ENCODE measurements around the gene NRP1.
"Not testable (repeated sequence)": the region's sequence is repeated elsewhere in the genome, so short reads cannot be mapped to it uniquely, and the experiment has no call there.

NRP1 gene

DNA sequence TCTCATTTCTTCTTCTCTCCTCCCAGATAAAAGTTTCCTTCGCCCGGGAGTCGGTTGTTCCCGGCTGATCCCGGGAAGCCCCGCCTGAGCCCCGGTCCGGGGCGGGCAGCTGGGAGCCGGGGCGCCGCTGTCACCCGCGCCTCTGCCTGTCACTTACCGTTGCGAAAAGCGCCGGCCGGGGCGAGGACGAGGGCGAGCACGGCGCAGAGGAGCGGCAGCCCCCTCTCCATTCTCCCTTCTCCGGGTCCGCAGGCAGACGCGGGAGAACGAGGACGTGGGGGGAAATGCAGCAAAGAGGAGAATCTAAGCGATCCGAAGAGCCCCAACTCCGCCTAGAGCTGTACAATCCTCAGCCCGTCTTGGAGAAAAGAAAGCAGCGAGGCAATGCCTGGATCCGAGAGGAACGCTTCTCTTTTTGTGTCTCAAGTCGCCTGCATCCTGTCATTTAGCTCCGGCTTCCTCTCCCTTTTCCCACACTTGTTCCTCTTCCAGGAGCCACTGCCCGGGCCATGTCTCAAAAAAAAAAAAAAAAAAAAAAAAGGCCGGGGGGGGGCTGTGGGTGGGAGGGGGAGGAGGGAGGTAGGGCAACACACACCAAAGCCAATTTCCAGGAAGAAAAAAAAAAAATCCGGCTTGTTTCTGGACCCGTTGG lies at the start of gene NRP1:
TSS of gene NRP1 (minus strand) at position 515 of the 652 bp plus-strand sequence. CDS start at position 230, 285 bp downstream.
- FAIRE-seq, result no peak

GRCh38 chr10:33384201-33384600 lies 49.7 kb upstream of the NRP1 start:
- FAIRE-seq, result not testable (repeated sequence)

DNA sequence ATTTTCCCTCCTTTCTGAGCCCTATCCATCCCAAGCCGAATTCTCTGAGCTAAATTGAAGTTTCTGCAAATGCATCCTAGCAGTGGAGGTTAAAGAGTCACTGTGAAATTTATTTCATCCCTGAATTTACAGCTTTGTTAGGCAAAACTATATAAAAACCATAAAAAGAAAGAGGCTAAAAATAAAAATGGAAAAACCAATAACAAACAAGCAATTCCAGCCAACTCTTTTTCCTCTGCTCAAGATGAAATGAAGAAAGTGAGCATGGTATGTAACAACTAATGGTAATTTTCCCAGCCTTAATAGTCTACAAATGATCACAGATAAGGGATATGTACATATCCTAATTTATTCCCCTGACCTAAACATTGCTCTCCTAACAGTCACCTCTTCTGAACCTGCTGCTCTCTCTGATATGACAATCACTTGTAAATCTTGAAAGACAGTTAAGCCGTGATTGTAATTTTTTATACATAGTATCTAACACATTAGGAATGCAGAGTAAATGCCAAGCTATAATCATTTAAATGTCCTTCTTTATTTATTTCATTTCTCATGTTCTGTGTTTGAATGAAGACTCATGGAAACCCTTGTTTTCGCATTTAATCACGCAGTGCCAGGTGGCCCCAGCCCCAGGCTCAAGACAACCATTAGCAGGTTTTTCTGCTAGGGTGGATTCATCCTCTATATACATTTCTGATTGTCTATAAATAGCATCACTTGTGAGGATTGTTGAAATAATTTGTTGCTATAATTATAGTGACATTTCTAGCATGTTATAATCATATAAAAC lies 48.6 kb upstream of the NRP1 start:
- no peak for FAIRE-seq

DNA sequence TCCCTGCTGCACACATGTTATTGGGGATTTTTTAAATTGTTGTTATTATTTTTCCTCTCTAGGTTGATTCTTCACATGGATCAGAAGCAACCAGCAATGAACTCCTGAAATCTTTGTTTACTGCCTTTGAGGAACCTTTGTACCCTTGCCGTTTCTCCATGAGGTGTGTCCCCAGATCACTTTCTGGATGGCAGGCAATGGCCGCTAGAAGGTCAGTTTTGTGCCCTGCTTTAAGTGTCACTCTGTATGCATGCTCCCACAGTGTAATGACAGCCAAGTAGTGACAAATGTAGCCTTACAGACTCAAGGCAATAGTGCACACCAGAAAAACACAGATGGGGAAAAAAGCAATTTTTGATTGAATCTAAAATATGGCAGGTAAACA lies 47.7 kb upstream of the NRP1 start:
- FAIRE-seq, result no peak

- FAIRE-seq, result no peak
Measured at GRCh38 chr10:33381451-33382215, 47.2 kb upstream of the NRP1 start.

DNA sequence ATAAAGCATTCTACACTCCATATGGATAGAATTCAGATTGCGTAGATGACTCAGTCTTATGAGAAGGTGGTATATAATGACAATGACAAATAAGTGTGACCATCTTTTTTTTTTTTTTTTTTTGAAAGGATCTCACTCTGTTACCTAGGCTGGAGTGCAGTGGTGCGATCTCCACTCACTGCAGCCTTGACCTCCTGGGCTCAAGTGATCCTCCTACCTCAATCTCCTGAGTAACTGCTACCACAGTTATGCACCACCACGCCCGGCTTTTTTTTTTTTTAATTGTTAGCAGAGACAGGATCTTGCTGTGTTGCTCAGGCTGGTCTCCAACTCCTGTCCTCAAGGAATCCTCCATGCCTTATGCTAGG lies 43.2 kb upstream of the NRP1 start:
- FAIRE-seq, result no peak

- FAIRE-seq, result no peak
Measured at GRCh38 chr10:33376976-33377657, 42.6 kb upstream of the NRP1 start.

DNA sequence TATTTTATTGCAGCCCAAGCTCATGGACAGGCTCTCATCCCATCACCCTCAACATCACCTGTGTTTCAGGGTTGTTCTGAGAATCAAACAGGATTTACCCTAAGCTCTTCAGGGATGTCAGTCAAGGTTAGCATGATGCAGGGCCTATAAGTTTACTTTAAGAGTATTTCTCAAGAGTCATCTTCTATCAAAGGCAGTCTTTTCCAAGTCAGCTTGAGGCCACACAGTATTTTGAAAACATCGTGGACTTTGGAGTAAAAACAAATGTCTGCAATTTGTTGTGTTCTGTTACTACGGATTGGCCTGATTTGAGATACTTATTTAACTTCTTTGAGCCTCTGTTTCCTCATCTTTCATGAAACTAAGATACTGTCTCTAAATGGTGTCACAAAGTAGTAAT lies 42.0 kb upstream of the NRP1 start:
- no peak for FAIRE-seq

DNA sequence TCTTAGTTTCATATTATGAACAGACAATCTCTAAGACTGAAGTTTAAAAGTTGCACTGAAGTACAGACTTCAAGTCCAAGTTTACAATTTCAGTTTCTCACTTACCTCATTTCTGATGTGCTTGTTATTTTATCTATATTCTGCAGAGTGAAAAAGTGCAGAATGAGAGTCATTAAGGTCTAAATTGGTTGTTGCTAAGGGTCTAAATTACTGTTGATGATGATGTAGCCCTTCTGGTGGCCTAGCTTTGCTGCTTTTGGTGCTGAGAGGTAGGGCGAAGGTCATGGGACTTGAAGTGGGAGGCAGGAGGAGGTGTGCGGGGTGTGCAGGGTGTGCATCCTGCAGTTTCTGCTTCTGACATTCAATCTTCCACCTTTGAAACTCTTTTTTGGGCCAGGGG lies 38.8 kb upstream of the NRP1 start:
- no peak for FAIRE-seq

- FAIRE-seq, result no peak
Measured at GRCh38 chr10:33371234-33371633, 36.8 kb upstream of the NRP1 start.

DNA sequence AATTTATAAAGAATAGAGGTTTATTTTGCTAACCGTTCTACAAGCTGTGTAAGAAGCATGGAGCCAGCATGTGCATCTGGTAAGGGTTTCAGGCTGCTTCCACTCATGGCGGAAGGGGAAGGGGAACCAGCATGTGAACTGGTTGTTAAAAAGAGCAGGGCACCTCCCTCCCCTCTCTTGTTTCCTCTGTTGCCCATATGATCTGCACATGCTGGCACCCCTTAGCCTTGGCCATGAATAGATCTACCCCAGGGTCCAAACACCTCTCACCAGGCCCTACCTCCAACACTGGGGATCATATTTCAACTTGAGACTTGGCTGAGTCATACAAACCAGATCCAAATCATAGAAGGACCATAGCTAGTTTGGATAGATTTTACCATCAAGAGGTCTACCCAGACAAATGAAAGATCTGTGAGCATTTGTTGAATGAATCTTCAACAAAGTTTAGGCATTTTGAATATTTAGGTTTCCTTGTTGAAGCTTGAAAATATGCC lies 36.0 kb upstream of the NRP1 start:
- no peak for FAIRE-seq

DNA sequence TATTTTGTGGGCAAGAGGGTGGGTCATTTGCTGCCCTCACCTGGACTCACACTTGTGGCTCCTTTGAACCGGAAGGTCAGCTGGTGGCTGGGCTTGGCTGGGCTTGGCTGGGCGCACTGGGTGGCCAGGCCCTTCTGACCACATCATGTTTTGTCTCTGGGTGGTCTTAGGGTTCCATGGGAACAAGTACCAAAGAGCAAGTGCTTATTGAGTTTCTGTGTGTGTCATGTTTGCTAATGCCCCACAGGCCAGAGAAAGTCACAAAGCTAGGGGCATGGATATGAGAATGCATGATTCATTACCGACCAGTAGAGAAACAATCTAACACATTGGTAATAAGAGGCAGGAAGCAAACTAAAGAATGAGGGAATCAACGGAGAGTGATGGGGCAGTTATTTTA lies 33.6 kb upstream of the NRP1 start:
- FAIRE-seq, result no peak

DNA sequence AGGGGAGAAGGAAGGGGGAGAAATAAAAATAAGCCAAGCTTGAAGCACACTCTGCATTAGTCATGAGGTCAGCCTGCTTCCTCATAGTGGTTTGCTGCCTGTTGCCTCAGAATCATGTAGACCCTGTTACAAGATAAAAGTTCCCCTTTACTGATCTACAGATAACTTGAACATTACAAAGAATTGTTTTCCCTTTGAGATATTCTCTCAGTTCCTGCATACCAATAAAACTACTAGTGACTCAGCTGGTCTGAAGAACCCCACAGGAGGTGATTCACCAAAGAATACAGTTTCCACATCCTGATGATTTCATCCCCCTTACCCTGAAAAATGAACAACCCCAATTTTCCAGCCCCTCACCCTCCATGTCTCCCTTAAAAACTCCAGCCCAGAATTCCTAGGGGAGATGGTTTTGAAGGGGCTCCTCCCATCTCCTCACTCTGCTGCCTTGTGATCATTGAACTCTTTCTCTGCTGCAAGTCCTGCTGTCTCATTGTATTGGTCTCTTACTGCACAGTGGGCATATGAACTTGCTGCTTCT lies 31.5 kb upstream of the NRP1 start:
- no peak for FAIRE-seq

DNA sequence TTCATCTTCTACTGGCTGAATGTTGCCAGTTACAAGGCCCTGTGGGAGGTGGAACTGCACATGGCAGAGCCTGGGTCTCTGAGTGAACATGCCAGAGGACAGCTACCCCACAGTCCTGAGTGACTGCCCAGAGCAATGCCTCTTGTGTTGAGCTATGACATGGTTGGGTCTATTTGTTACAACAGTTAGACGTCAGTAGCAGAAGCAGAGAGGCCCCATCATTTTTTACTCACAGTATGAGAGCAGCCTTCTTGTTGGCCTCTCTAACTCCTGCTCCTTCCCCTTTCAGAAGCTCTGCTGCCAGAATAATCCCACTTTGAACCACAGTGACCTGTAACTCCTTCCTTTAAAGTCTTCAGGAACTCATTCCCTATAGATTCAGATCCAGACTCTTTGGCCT lies 30.8 kb upstream of the NRP1 start:
- FAIRE-seq, result no peak

DNA sequence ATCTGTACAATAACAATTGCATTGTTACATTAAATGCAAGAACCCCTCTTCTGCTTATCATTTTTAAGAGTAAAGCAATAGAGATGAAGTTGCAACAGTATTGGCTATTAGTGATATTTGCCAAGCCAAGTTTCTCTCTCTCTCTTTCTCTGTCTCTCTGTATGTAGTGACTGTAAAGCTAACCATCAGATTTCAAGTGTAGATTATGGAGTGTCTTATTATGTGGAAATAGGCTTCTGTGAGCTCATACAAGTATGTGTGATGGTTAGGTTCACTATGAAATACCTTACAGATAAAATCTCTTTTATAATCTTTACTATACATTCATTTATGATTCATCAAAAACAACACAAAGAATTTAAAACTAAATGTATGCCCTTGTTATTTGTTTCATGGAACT lies 28.6 kb upstream of the NRP1 start:
- FAIRE-seq, result no peak

DNA sequence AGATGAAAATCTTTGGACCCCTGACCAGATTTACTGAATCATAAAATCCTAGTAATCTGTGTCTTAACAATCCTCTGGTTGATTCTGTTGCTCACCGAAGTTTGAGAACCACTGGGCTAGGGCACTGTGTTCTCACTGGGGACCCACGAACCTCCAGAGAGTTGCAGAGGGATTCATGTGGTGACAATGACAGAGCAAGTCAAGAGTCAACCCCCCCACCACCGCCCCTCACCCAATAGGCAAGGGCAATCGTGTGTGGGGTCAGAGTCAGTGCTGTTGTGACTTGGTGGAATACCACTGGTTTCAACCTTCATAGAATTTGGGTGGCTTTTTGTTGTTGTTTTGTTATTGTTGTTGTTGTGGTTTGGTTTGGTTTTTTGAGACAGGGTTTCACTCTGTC lies 23.5 kb upstream of the NRP1 start:
- FAIRE-seq, result no peak

GRCh38 chr10:33355274-33355673 lies 20.8 kb upstream of the NRP1 start:
- no peak for FAIRE-seq

DNA sequence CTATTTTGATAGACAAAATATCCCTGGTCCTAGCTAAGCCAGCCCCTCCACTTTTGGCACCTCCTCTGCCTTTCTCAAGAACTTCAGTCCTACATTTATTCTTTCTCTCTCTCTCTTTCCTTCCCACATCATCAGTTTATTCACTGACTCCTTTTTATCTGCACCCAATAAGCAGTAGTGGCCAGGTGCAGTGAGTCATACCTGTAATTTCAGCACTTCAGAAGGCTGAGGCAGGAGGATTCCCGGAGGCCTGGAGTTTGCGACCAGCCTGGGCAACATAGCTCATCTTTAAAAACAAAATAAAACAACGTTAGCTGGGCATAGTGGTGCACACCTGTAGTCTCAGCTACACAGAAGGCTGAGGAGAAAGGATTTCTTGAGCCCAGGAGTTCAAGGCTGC lies 19.4 kb upstream of the NRP1 start:
- FAIRE-seq, result no peak

DNA sequence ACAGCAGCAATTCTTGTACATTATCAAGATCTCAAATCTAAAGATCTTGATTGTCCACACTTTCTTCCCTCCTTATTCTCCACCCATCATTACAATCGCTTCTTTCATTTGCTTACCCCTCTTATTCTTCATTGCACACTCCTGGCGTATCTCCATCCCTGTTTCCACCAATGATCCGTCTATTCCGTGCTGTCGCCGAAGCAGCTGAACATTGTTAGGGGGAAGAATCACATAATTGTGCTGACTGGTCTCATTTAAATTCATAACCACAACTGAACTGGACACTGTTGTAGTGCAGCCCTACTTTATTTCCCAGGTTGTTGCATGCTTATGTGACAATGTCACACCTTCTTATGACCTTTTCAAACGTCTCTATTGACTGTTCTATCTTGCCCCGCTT lies 18.9 kb upstream of the NRP1 start:
- no peak for FAIRE-seq

GRCh38 chr10:33352615-33353014 lies 18.1 kb upstream of the NRP1 start:
- no peak for FAIRE-seq

- no peak for FAIRE-seq
Measured at GRCh38 chr10:33352175-33352574, 17.7 kb upstream of the NRP1 start.

GRCh38 chr10:33350041-33350440 lies 15.6 kb upstream of the NRP1 start:
- FAIRE-seq, result no peak

- no peak for FAIRE-seq
Measured at GRCh38 chr10:33349268-33349667, 14.8 kb upstream of the NRP1 start.
